NCI-H2107 treated with DMSO at 0.1 percent for 48 hours (cell line): ENCODE measurements around the gene CLIC2.
"Not testable (repeated sequence)": the region's sequence is repeated elsewhere in the genome, so short reads cannot be mapped to it uniquely, and the experiment has no call there.

Experiments used
- DNase-seq: peaks from one replicate; lab custom pipeline; 2025; ENCODE audit not compliant: unreplicated experiment; lab: John Stamatoyannopoulos, UW

CLIC2 gene

DNA sequence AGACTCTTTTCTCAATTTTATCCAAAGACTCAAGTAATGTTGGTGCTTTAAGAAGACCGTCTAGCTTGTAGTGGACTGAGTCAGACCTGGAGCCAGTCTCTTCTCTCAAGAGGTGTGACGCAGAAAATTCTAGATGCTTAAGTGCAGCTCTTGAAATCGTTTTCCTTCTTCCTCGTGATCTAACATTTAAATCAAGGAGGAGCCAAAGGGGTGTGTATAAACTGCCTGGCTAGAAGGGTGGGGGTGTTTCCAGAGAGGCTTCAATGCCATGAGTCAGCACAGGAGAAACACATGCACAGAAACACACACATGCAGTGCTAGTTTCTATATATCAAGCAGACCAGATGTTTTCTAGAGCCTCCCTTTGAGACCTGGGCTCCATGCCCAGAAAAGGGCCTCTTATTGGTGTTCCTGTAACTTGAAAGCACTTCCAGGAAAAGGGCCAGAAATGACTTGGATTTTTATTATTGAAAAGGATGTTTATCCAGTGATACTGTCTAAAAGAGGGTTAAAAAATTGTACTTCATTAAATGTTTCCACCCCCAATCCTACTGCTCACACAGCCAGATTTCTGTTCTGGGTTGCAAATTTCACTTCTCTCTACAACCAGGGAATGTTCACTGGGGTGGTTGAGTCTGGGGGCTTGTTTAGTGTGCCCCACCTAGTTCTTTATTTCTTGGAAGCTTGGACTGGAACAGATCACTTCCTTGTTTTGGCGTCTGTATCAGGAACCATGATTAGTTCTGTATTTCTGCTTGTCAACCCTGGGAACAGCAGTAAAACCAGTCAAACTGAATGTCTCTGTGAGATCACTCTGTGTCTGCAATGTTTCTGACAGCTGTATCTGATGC, at the start of gene CLIC2:
Gene CLIC2, minus strand, starts transcription at position 129 of the 851 bp plus-strand sequence. CDS start 187 bp downstream, outside the sequence.
- peak; percentile 14 for DNase-seq

GRCh38 chrX:155382529-155382967, 48.1 kb upstream of the CLIC2 start:
- DNase-seq, result not testable (repeated sequence)

GRCh38 chrX:155381843-155382528, 47.6 kb upstream of the CLIC2 start, which contains the start of gene F8A2:
F8A2 (plus strand) TSS chrX:155382095; CDS start chrX:155382115, 20 bp downstream.
- DNase-seq, result not testable (repeated sequence)

- not testable (repeated sequence) for DNase-seq
These were observed 45.4 kb upstream of the CLIC2 start for GRCh38 chrX:155379802-155380201.

- not testable (repeated sequence) for DNase-seq
These were observed 39.5 kb upstream of the CLIC2 start for GRCh38 chrX:155373777-155374458.

DNA sequence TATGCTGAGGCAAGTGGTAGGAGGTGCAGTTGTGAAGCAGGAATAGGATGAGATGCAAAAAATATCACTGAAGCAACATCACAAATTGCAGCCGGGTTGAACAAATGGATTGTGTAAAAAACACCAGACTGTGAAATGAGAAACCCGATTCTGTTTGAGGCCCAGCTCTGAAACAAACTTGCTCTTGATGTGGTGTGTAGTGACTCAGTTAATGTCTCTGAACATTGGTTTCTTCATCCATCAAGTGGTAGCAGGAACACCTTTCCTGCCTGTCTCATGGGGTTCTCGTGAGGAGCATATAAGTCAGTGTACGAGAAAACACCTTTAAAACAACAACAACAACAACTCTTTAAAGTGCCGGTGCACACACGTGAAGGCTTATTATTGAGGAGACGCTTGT, 29.3 kb upstream of the CLIC2 start:
- not testable (repeated sequence) for DNase-seq

GRCh38 chrX:155349448-155349847, 15.0 kb upstream of the CLIC2 start:
- not testable (repeated sequence) for DNase-seq

- not testable (repeated sequence) for DNase-seq
These were observed 11.3 kb upstream of the CLIC2 start for GRCh38 chrX:155345689-155346088.

DNA sequence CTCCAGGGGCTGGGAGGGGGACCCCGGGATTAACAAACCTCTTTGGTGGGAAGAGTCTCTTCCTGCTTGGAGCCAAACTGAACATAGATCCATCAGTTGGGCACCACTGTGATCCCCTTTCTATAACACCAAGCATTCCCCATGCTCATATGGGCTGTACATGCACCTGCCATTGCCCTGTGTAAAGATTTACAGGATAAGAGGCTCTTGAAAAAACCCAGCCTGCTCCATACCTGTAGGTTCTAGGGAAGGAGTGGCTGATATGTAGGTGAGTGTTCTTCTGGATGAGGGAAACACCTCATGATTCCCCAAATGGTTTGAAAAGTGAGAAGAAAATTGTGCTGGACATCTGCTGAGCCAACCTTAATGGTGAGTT, 911 bp upstream of the CLIC2 start:
- not testable (repeated sequence) for DNase-seq

DNA sequence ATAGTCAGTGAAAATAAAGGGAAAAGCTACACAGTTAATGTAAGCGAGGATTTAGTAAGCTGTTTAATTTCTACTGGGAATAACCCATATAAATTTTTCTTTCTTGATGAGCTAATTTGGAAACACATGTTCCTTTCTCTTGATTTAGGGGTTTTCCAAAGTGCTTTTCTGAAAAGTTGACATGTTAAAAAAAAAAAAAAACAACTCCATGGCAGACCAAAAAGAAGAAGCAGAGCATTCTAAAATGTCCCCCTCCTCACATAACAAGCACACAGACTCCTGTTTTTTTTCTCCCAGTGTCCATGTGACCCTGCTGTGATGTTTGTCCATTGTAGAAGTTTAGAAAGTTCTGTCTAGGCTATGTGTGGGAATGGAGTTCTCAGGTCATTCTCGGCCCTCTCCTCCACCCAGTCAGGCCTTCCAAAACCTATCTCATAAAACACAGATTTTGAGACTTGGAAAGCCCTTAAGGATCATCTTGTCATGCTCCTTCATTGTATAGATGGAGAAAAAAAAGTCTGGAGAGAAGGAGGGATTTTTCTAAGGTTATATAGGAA, 792 bp downstream of the CLIC2 start:
- no peak for DNase-seq

DNA sequence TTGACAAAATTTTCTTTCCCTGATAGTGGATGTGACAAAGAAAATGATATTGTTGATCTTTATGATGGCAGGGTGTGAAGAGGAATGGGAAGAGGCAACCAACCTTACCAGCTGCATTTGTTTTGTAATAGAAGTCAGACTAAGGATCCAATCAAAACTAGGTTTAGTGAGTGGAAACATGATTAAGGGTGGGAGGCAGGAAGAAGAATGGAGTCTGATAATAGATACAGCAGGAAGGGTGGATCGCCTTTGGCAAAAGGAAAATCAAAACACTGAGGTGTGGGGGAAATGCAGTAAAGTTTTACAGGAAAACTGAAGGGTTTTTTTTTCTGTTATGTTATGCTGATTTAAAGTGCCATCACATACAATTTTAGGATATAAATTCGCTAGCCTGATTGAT, 3.4 kb downstream of the CLIC2 start:
- DNase-seq, result no peak

- DNase-seq, result no peak
These were observed 5.1 kb downstream of the CLIC2 start for GRCh38 chrX:155329293-155329692.

DNA sequence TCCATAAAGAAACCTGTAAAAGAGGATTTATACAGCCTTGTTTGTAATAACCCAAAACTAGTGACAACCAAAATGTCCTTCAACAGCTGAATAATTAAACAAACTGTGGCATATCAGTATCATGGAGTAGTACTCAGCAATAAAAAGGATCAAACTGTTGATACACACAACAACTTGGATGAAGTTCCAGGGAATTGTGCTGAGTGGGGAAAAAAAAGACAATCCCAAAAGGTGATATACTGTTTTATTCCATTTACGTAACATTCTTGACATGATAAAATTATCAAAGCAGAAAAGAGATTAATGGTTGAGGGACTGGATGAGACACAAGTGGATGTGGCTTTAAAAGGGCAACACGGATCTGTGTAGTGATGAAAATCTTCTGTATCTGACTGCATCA, 7.8 kb downstream of the CLIC2 start:
- DNase-seq, result no peak

GRCh38 chrX:155314260-155314659, 20.2 kb downstream of the CLIC2 start:
- no peak for DNase-seq

GRCh38 chrX:155313766-155314165, 20.6 kb downstream of the CLIC2 start:
- no peak for DNase-seq

GRCh38 chrX:155293771-155294170, 40.6 kb downstream of the CLIC2 start:
- DNase-seq, result no peak

- DNase-seq, result no peak
These were observed 54.5 kb downstream of the CLIC2 start for GRCh38 chrX:155279873-155280272.

DNA sequence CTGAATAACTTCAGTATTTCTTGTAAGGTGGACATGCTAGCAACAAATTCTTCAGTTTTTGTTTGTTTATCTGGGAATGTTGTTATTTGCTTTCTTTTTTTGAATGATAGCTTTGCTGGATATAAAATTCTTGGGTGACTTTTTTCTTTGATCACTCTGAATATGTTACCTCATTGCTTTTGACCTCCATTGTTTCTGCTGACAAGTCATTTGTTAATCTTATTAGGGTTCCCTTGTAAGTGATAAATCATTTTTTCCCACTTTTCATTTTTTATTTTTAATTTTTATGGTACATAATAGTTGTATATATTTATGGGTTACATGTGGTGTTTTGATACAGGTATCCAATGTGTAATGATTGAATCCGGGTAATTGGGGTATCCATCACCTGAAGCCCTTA, 63.4 kb downstream of the CLIC2 start:
- no peak for DNase-seq

DNA sequence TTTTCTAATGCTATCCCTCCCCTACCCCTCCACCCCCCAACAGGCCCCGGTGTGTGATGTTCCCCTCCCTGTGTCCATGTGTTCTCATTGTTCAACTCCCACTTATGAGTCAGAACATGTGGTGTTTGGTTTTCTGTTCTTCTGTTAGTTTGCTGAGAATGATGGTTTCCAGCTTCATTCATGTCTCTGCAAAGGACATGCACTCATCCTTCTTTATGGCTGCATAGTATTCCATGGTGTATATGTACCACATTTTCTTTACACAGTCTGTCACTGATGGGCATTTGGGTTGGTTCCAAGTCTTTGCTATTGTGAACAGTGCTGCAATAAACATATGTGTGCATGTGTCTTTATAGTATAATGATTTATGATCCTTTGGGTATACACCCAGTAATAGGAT, 66.4 kb downstream of the CLIC2 start:
- not testable (repeated sequence) for DNase-seq

GRCh38 chrX:155266439-155266838, 68.0 kb downstream of the CLIC2 start:
- DNase-seq, result no peak
